NK-92 treated with Interleukin-12 subunit alpha and Interleukin-12 subunit beta, amount 100 ng/mL, for 24 hours (cell line): ENCODE results near the gene HEMK1.

Experiments used
- DNase-seq: peaks from one replicate; lab custom pipeline; 2025; lab: John Stamatoyannopoulos, UW

The HEMK1 gene

GRCh38 chr3:50645378-50645777 is 76.1 kb downstream of the HEMK1 start:
- no peak for DNase-seq
